H1 (cell line): ENCODE results near the gene RBCK1. TPM values are rescaled to one million over a fixed set of nuclear protein-coding genes. Genes with fewer than 3 reads are reported as not detected.

ENCODE experiments used
- PHF8 ChIP-seq: fragments of 200-600 bp; sonication (generic); conservative IDR thresholded peaks from 2 replicates; pipeline ENCODE4 v1.7.1; 2012; ENCODE audit warnings: low read depth, mild to moderate bottlenecking, inconsistent platforms, low read length, moderate library complexity
- polyA plus RNA-seq, 7 experiments: library from polyadenylated mRNA; depleted of rRNA in 3 of 7; stranded (reverse) in 5 of 7; unstranded in 2 of 7; fragments of >200 nt in 5 of 7; fragments of 200-250 nt in 2 of 7; gene quantifications; 1 replicate in 5 of 7; 2 replicates in 1 of 7; 4 replicates in 1 of 7; pipeline versions ENCODE4 v1.2.1 to v1.2.3, GENCODE V29; 2011 to 2013; ENCODE audit warnings: missing spikeins in 2 of 7, mixed read lengths in 2 of 7
- total RNA-seq: library from RNA; stranded (reverse); fragmentation: NEBNext Ultra II Directional; extraction: Animal tissue kit (Norgen Biotek cat#: 25700); gene quantifications from 2 replicates; pipeline ENCODE4 v1.2.1, GENCODE V29; 2021

Gene RBCK1
- total and polyA plus RNA-seq, 2 of the 8 experiments (the other 6 are each of a cell fraction or from before 2014, with no cell fraction given) = 43.1 to 54.7 TPM

DNA sequence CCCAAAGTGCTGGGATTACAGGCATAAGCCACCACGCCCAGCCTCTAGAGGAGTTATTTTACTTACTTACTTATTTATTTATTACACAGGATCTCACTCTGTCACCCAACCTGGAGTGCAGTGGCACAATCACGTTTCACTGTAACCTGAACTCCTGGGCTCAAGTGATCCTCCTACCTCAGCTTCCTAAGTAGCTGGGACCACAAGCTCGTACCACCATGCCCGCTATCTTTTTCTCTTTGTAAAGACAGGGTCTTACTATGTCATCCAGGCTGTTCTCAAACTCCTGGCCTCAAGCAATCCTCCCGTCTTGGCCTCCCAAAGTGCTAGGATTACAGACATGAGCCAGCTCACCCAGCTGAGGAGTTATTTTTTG is 29.1 kb upstream of the RBCK1 start (continued):
- TF ChIP-seq PHF8 = no peak
